GM19395 (cell line): ENCODE results near the gene SH3BP2.

Experiments
- ATAC-seq: cut with Tn5 transposase; IDR thresholded peaks from one replicate; pipeline ENCODE4 v1.9.1; 2021; ENCODE audit warnings: mild to moderate bottlenecking, moderate library complexity; ENCODE audit not compliant: unreplicated experiment

SH3BP2 gene

DNA sequence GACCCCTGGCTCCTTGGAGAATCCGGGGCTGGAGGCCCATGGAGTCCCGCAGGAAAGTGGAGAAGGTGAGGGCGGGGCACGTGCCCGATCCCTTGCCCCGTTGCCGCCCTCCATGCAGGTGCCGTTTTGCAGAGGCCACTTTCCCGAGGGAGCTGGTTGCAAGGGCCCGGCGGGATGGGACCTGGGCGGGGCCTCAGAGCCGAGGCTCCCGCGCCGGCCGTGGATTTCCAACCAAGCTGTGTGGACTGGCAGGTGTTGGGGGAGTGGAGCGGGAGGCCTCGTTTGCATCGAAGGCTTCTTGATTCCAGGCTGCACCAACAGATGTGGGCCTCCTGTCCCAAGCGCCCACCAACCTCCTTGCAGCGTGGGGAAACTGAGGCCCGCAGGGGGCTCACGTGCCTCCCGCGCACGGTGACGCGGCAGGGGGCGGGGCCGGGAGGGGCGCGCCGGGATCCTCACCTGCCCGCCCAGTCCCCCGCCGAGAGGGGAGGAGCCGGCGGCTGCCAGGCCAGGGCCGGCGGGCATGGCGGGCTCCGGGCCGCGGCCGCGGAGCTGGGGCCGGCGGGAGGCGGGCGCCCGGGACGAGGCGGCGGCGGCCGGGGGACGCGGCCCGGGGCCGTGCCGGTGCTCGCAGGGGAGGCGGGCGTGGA lies 24.9 kb downstream of the SH3BP2 start:
- ATAC-seq = no peak

DNA sequence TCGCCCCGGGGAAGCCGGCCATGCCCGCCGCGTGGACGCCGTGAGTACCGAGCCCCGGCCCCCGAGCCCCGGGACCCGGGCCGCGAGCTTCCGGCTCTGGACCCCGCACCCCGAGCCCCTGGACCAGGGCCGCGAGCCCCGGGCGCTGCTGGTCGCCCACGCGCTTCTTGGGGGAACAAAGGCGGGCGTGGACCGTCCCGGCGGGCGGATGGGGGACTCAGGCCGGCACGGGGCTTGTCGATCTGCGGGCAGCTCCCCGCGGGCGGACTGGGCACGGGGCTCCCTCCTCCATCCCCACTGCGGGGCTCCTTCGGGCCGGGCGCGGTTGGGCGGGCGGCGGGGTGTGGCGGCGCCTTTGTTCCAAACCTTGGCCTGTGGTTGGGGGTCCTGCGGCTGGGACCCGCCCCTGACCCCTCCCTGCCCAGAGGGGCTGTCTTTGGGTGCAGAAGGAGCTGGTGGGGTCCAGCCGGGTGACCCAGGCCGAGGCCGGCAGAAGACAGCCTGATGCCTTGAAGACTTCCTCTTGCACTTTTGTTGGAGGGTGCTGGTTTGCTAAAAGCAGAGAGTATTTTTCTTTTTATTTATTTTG lies 25.6 kb downstream of the SH3BP2 start:
- ATAC-seq = no peak

DNA sequence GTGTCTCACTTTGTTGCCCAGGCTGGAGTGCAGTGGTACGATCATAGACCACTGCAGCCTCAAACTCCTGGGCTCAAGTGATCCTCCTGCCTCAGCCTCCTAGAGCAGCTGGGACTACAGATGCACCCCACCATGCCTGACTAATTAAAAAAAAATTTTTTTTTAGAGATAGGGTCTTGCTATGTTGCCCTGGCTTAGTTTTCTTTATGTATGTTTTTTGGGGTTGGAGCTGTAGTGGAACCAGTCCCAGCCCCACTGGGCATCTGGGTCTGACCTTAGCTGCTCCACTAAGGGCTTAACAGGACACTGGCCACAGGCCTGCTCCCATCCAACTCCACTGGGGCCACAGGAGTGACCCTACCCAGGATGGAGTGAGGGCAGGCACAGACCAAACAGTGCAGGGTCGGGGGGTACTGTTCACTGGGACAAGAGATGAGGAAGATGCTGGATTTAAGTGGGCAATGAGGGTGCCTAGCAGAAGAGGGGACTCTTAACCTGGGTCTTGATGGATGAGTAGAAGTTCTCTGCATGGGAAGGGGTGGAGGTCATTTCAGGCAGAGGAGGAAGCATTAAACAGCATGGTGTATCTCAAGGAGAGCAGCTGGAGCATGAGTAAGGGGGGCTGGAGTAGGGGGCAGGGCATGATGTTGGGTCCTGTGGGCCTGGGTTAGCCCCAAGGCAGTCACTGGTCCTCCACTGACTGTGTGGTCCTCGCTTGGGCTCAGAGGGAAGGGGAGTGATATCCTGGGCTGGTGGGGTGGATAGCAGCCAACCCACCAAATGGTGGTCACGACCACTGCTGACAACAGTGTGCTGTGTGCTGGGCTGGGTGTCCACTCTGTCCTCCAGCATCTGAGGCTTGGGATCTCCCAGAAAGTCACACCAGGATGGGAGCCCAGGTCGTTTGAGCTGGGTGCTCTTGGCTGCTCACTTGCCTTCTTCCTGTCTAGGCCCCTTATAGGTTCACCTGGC lies 26.6 kb downstream of the SH3BP2 start:
- no peak for ATAC-seq

DNA sequence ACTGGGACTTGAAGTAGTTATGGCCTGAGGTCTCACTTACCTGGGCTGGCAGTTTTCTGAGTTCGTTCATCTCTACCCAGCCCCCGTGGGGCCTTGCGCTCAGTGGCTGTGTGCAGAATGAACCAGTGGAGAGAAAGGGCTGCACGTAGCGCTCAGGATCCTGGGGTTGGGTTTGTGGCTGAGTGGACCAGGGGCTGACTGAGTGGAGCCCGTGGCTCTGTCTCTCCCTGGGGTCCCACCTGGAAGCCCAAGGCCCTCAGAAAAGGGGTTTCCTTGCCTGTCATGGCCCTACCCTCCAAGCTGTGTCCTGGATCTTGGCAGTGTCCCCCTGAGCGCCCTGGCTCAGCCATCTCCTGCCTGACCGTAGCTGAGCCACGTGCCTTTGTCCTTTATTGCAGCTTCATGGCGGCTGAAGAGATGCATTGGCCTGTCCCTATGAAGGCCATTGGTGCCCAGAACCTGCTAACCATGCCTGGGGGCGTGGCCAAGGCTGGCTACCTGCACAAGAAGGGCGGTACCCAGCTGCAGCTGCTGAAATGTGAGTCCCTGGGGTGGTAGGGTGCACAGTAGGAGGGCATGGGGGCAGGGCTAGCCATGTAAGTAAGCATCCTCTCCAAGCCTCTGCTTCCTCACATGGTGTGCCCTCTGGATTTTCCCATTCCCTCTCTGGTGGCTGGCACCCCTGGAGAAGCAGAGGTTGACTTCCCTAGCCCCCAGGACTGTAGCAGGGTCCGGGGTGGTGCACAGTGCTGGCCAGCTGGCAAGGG lies 27.5 kb downstream of the SH3BP2 start:
- ATAC-seq = no peak

DNA sequence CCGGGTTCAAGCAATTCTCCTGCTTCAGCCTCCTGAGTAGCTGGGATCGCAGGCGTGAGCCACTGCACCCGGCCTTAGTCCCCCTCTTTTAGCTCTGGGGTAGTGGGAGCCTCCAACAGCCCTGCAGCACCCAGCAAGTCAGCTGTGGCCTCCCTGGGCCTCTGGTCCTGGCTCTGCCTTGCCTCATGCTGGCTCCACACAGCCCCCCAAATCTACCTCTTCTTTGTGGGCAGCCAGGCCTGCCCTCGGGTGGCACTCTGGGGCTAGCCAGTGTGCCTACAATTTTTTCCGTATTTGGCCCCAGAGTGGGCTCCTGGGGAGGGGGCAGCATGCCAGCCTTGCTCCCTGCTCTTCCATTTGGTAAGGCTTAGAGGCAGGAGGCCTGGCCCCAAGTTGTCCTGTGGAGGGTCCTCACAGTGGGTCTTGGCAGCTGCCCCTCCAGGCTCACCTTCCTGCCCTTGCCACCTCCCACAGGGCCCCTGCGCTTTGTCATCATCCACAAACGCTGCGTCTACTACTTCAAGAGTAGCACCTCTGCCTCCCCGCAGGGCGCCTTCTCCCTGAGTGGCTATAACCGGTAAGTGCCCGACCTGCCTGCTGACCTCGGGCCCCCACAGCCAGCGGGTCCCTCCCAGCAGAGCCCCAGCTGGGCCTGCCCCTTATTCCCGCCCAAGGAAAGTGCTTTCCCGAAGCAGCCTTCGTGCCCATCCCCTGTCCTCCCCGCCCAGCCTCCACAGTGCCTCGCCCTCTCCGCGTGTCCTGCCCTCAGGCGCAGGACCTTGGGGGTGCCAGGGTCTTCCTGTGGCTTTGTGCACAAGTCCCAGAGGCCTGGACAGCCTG lies 29.8 kb downstream of the SH3BP2 start:
- ATAC-seq = no peak

DNA sequence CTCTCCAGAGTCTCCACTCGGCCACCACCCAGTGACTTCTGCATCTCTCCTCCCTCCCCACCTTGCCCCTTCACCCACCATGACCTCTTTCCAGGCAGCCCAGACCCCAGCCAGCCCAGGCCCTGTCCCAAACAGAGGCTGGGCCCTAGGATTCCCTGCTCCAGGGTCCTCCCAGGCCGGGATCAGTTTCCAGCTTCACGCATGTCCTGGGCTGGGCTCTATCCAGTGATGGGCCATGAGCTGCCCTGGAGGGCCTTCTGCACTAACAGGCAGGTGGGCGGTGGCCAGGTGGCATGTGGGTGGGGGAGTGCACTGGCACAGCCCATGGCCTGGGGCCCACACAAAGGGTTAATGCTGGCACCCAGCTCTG lies 30.4 kb downstream of the SH3BP2 start:
- ATAC-seq = no peak

DNA sequence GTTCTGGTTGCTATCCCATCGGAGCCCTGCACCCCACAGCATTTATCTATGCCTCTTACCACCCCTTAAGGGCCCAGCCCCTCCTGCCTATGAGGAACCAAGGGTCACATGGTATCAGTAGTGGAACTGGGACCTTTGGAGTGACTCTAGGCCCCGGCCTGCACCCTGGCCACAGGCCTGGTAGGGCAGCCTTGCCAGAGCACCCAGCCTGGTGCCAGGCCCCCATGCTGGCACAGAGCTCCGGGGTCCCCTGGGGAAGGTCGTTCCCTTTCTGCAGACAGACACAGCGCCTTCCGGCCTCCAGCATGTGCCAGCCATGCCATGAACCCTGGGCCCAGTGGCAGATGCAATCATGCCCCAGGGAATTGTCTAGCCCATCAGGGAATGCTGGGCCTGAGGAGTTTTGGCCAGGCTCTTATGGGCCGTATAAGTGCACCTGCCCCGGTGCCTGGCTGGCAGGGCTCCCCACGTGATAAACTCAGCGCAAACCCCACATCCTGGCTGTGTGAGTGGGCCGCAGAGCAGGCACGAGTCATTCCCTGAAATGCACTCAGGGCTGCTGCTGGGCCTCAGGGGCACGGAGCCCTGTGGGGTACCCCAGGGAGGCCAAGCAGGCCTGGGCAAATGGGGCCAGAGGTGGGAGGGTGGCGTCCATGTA lies 30.9 kb downstream of the SH3BP2 start:
- ATAC-seq = no peak

DNA sequence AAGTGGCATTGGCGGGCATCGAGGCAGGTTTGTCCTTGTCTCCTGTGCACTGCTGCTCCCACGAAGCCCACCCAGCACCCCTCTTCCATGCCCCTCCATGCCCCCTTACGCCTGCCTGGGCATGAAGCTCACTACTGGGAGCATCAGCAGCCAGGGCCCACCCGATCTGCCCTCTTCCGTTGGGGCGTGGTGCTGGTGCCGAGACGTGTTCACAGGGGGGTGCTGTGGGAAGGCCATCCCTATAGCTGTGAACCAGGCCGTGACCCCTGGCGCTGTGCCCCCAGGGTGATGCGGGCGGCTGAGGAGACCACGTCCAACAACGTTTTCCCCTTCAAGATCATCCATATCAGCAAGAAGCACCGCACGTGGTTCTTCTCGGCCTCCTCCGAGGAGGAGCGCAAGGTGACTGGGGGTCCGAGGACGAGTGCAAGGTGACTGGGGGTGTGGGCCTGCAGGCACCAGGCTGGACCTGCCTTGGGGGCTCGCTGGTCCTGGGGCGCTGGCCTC lies 31.5 kb downstream of the SH3BP2 start:
- ATAC-seq = no peak

DNA sequence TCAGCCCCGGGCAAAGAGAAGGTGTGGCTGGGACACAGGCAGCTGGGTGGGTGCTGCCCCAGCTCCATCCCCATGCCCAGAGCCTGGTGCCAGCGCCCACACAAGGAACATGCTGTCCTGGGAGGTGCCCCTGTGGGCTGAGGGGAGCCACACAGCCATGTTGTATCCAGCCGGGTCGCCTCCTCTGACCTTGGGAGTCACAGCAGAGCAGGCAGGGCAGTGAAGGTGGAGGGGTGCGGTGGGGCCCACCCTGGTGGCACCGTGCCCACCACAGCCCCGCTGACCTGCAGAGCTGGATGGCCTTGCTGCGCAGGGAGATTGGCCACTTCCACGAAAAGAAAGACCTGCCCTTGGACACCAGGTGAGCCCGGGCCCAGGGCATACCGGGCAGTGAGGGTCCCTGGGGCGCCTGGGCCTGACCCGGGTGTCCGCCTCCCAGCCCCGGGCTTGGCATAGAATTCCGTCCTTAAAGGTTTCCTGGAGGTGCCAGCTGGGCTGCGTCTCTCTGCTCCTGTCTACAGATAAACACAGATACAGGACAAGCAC lies 32.0 kb downstream of the SH3BP2 start:
- no peak for ATAC-seq

DNA sequence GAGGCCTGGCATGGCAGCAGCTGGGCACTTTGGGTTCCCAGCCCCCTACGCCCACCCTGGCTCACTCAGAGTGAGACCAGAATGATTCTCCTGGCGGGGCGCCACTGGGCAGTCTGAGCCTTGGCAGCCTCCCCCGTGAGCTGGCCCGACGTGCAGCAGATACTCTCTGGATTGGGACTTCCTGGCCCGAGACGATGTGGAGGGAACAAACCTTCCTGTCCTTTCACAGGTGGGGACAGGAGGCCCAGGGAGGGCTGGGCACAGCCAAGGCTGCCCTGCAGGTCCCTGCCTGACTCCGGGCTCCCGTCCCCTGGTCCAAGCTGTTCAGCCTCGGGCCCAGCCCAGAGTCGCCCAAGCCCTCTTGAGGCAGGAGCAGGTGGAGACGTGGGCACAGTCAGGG lies 32.9 kb downstream of the SH3BP2 start:
- ATAC-seq = no peak

DNA sequence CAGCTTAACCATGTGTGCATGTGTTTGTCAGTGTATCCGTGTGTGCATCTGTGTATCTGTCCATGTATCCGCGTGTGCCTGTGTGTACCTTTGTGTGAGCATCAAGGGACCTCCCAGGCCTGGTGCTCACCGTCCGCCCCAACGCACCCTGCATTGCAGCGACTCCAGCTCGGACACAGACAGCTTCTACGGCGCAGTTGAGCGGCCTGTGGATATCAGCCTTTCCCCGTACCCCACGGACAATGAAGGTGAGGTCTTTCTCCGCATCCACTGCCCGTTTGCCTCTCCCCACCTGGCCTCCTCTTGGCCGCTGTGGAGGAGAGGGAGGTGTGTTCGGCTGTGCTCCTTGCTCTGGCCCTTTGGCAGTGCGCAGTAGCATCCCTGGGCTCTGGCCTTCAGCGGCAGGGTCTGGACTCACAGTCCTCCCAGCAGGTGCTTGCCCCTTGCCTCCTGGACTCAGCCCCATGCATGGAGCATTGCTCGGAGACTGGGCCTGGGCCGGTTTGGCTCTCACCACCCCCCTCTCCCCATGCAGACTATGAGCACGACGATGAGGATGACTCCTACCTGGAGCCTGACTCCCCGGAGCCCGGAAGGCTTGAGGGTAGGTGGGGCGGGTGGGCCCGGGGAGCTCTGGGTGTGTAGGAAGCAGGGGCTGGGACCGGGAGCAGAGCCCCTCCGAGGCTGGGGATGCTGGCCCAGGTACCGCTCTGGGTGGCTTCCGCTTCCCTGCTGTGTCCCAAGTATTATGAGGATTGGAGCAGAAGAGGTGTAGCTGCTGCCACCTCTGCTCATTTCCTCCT lies 34.4 kb downstream of the SH3BP2 start:
- ATAC-seq = no peak

DNA sequence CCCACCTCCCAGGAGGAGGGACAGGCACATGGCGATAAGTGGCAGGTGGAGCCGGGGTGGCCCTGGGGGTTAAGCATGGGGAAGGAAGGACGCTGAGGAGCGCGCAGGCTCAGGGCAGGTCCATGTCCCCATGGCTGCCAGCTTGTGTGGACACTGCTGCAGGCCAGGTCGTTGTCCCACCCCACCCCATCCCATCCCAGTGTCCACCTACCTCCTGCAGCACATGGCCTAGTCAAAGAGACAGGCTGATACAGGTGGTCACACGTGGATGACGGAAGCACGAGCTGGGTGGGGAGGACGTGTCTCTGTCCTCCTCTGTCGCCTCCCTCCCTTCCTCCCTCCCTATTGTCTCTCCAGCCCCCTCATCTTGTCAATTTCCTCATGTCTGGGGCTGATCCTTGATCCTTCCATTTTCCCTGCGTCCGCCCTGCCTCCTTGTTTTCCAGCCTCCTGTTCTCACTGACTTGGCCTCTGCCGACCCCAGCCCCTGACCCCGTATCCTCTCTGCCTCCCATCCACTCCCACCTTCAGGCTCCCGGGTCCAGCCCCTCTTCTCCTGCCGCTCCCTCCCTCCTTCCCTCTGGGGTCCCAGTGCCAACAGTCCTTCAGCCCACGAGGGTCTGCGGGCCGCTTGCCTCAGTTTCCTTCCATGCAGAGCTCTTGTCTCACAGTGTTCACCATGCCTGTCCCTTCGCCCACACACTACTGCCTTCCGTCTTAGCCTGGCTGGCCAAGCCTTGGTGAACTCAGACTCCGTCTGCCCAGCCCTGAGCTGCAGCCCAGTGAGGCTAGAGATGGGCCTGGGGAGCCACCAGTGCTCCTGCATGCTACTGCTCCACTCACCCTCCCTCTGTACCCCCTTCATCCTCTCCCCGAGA lies 35.2 kb downstream of the SH3BP2 start:
- ATAC-seq = no peak

DNA sequence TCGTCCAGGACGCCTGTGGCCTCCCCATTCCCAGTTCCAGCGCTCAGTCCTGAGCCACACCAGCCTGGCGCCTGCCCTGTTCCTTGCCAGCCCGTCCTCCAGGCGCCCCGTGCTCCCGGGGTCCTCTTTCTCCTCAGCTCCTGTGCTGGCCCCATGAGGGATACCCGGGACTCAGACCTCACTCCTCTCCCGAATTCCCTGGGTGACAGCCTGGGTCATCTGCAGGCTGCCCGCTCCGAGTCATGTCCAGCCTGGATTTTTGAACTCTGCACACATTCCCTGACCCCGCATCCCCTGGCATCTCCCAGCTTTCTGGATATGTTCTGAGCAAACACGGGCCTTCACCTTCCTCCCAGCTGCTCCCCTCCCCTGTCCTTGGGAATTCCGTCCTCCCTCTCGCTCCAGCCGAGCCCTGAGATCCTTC lies 35.9 kb downstream of the SH3BP2 start:
- ATAC-seq = no peak

DNA sequence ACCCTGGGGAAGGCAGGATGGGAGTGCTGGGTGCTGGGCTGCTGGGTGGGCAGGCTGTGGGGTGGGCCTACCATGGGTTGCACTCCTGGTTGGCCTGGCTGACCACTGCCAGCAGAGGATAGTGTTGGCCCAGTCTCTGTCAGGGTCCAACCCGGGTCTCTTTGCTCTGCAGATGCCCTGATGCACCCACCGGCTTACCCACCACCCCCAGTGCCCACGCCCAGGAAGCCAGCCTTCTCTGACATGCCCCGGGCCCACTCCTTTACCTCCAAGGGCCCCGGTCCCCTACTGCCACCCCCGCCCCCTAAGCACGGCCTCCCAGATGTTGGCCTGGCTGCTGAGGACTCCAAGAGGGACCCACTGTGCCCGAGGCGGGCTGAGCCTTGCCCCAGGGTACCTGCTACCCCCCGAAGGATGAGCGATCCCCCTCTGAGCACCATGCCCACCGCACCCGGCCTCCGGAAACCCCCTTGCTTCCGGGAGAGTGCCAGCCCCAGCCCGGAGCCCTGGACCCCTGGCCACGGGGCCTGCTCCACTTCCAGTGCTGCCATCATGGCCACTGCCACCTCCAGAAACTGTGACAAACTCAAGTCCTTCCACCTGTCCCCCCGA lies 36.5 kb downstream of the SH3BP2 start:
- ATAC-seq = no peak

DNA sequence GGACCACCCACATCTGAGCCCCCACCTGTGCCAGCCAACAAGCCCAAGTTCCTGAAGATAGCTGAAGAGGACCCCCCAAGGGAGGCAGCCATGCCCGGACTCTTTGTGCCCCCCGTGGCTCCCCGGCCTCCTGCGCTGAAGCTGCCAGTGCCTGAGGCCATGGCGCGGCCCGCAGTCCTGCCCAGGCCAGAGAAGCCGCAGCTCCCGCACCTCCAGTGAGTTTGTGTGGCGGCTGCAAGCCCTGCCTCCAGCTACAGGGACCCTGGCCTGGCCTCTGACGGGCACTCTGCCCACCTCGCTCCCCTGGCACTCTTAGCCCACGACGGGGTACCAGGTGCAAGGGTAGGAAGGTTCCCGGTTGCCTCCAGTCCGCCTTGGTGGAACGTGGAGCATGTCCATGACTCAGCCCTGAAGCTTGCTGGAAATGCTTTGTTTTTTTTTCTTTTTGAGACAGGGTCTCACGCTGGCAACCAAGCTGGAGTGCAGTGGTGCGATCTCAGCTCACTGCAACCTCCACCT lies 37.1 kb downstream of the SH3BP2 start:
- ATAC-seq = no peak

DNA sequence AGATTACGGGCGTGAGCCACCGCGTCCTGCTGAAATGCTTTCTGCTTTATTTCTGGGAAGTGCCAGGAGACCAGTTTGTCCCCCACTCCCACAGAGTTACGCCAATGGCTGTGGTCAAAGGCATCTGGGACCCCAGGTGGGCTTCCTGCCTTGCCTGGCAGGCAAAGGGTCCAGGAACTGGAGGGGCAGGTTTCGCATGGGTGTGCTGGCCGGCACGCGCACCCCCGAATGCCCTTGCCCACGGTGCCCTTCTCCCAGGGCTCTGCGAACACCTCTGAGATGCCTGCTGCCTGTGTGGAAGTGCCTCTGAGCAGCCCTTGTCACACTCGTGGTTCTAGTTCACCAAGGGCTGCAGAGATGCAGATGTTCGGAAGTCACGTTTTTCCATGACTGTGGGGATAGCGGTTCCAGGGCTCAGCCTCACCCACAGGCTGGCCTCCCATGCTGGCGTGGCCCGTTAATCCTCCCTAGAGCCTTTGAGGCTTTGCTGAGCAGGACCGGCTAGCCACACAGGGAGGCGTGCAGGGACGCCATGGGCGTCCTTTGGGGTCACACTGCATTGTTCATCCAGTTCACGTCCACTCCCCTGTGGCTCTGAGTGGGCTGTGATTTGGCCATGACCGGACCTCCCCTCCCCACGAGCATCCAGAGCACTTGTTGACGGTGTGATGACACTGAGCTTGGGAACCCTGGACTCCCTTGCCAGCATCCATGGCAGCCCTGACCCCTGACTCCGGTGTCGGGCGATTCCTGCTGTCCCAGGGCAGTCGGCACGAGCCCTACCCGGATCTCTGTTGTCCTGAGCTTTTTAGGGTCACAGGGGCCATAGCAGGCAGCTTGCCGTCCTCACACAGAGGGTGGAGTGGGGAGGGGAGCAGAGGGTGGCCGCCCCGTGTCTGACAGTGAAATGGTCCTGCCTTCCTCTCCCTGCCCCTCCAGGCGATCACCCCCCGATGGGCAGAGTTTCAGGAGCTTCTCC lies 38.0 kb downstream of the SH3BP2 start:
- no peak for ATAC-seq
